Thoracic aorta (tissue), 2 donors: ENCODE results near the gene LIX1L. TPM values are rescaled to one million over a fixed set of nuclear protein-coding genes. Genes with fewer than 3 reads are reported as not detected.
A peak's percentile ranks its signal among the peaks of the same experiment; 100 is the strongest.

Source experiments
- ATAC-seq: fragments of 150-250 bp; one replicate; pipeline ENCODE4 v1.8.0; 2017; ENCODE audit warnings: low read depth; ENCODE audit not compliant: insufficient number of reproducible peaks, low FRiP score
- DNase-seq: peaks from one replicate; pipeline ENCODE4 v3.0.0-alpha.2; 2020; ENCODE audit warnings: low spot score
- H3K27ac ChIP-seq, 2 donors: fragments of 200-600 bp; sonication (generic); 1 replicate in 1 of 2; 2 replicates in 1 of 2; pipeline ENCODE4 v1.5.1; 2016; ENCODE audit warnings: mild to moderate bottlenecking in 2 of 2, moderate library complexity in 2 of 2
- H3K27me3 ChIP-seq: fragments of 200-600 bp; sonication (generic); replicated peaks from 2 replicates; pipeline ENCODE4 v1.6.0; 2016; ENCODE audit warnings: mild to moderate bottlenecking; ENCODE audit not compliant: insufficient read depth
- H3K36me3 ChIP-seq: fragments of 200-600 bp; sonication (generic); one replicate; pipeline ENCODE4 v1.5.1; 2016
- H3K4me1 ChIP-seq, 2 donors: fragments of 200-600 bp; sonication (generic); 1 replicate in 1 of 2; 2 replicates in 1 of 2; pipeline versions ENCODE4 v1.5.1 to v1.6.0; 2016; ENCODE audit warnings: low read depth in 2 of 2, mild to moderate bottlenecking in 1 of 2; ENCODE audit not compliant: control insufficient read depth in 1 of 2
- H3K4me3 ChIP-seq: fragments of 200-600 bp; sonication (generic); 2 replicates; pipeline ENCODE4 v1.5.1; 2016; ENCODE audit warnings: mild to moderate bottlenecking
- H3K9me3 ChIP-seq: fragments of 200-600 bp; sonication (generic); 2 replicates; pipeline ENCODE4 v1.5.1; 2016
- CTCF ChIP-seq: fragments of 200-600 bp; sonication (generic); IDR thresholded peaks from one replicate; pipeline ENCODE4 v1.5.1; 2019; ENCODE audit warnings: antibody characterized with exemption
- total RNA-seq, 2 donors: library from RNA; depleted of rRNA; stranded (reverse); fragments of >200 nt; gene quantifications; one replicate each; pipeline versions ENCODE4 v1.1.0 to v1.2.3, GENCODE V29; 2016

Gene LIX1L
- total RNA-seq, 2 donors from 2014 or later = 45.4 to 49.5 TPM

- Histone ChIP-seq H3K4me1 (peaks cover 11 to 17% of the 10 kb centered on the region in 2 donors), H3K36me3 (peaks cover 38% of the 10 kb centered on the region), H3K4me3 (peak overlapping the region; percentile 45), H3K9me3 (no peaks in the 10 kb centered on the region), H3K27me3 (no peaks in the 10 kb centered on the region), H3K27ac (peak overlapping the region; percentile 55 to 73)
- ATAC-seq (no peak), DNase-seq (no peak)
- TF ChIP-seq CTCF = no peak
Measured at GRCh38 chr1:145906954-145907753, 50.7 kb downstream of the LIX1L start.

- H3K4me1 ChIP-seq = no peaks in the 10 kb centered on the region
- DNase-seq (no peak), ATAC-seq (no peak)
- TF ChIP-seq CTCF = no peak
- no peak overlapping the region for H3K27ac ChIP-seq
- peaks cover 64% of the 10 kb centered on the region for H3K36me3 ChIP-seq
- no peaks in the 10 kb centered on the region for H3K27me3 ChIP-seq
- no peak overlapping the region for H3K4me3 ChIP-seq
- H3K9me3 ChIP-seq = no peaks in the 10 kb centered on the region
Measured at GRCh38 chr1:145901312-145902021, 56.4 kb downstream of the LIX1L start.

- Histone ChIP-seq H3K9me3 (no peaks in the 10 kb centered on the region), H3K4me1 (no peaks in the 10 kb centered on the region), H3K36me3 (peaks cover 50% of the 10 kb centered on the region), H3K4me3 (no peak overlapping the region), H3K27ac (no peak overlapping the region), H3K27me3 (no peaks in the 10 kb centered on the region)
- no peak for TF ChIP-seq CTCF
- DNase-seq (no peak), ATAC-seq (no peak)
Measured at GRCh38 chr1:145898756-145899155, 59.1 kb downstream of the LIX1L start.

- Histone ChIP-seq H3K27ac (no peak overlapping the region), H3K4me3 (no peak overlapping the region), H3K36me3 (peaks cover 45% of the 10 kb centered on the region), H3K27me3 (no peaks in the 10 kb centered on the region), H3K4me1 (peaks cover 2 to 7% of the 10 kb centered on the region in 2 donors), H3K9me3 (no peaks in the 10 kb centered on the region)
- no peak for DNase-seq
- no peak for ATAC-seq
- no peak for TF ChIP-seq CTCF
Measured at GRCh38 chr1:145897969-145898368, 59.8 kb downstream of the LIX1L start.

GRCh38 chr1:145895471-145895870 is 62.3 kb downstream of the LIX1L start:
- no peaks in the 10 kb centered on the region for H3K9me3 ChIP-seq
- peaks cover 22 to 32% of the 10 kb centered on the region in 2 donors for H3K4me1 ChIP-seq
- no peak for TF ChIP-seq CTCF
- H3K36me3 ChIP-seq = peaks cover 21% of the 10 kb centered on the region
- DNase-seq (no peak), ATAC-seq (no peak)
- no peaks in the 10 kb centered on the region for H3K27me3 ChIP-seq
- no peak overlapping the region for H3K27ac ChIP-seq
- no peak overlapping the region for H3K4me3 ChIP-seq
